Stimulated activated CD4-positive, alpha-beta T cell treated with anti-CD3 and anti-CD28 coated beads, Interleukin-12 subunit alpha, Interleukin-12 subunit beta, amount 100 ng/mL, for 48 hours (primary cell): ENCODE data around the gene PROM2.
A peak's percentile ranks its signal among the peaks of the same experiment; 100 is the strongest.

Experiments
- DNase-seq, 3 donors: peaks; one replicate each; pipeline ENCODE4 v3.0.0-alpha.2; 2020; ENCODE audit warnings: low read depth in 2 of 3, low spot score in 1 of 3

PROM2 gene

DNA sequence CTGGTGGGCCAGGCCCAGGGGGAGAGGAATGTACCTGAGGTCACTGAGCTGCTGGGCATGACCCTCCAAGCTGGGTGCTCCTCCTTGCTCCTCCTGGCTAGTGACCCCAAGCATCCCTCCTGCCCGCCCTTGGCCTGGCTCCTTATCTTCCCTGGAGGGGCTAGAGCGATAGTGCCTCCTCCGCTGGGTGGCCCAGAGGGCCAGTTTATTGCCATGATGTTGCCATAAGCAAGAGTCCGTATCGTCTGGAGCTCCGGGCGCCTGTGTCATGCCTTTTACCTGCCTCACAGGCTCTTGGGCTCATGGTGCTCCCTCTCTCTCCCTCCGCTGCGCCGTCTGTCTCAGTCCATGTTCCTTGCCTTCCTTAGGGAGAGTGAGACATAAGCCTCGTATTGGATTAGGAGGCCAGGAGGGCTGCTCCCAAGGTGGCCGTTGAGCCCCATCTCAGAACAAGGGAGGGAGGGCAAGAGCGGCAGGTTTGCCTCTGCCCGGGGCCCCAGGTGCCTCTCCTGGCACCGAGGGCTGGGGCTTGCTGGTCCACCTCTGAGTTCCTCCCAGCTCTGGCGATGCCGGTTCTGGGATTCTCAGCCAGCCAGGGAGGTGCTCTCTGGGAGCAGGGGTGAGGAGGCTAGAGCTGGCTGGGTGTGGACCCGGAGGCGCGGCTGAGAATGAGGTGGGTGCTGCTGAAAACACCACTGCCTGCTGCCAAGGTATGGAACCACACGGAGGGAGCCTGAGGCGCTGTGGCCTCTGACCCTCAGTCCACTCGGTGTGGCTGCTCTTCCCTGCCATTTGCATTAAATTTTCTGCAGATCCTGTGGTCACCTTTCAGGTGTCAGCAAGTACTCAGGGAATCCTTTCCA, 45.5 kb downstream of the PROM2 start:
- no peak for DNase-seq

DNA sequence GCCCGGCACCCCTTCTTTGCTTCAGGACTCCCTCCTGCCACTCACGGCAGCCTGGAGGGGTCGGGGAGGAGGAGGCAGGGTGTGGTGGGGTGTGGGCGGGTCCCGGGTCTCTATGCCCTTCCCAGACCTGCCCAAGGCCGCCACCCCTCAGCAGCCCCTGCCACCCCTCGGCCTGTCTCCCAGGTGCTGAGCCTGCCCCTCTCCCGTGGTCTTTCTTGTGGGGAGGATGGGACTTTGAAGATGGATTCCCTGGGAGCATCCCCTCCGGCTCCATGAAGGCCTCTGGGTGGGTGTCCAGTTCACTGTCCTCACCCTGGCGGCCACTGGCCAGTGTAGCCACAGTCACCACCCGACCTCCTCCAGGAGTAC, 46.1 kb downstream of the PROM2 start:
- no peak for DNase-seq

DNA sequence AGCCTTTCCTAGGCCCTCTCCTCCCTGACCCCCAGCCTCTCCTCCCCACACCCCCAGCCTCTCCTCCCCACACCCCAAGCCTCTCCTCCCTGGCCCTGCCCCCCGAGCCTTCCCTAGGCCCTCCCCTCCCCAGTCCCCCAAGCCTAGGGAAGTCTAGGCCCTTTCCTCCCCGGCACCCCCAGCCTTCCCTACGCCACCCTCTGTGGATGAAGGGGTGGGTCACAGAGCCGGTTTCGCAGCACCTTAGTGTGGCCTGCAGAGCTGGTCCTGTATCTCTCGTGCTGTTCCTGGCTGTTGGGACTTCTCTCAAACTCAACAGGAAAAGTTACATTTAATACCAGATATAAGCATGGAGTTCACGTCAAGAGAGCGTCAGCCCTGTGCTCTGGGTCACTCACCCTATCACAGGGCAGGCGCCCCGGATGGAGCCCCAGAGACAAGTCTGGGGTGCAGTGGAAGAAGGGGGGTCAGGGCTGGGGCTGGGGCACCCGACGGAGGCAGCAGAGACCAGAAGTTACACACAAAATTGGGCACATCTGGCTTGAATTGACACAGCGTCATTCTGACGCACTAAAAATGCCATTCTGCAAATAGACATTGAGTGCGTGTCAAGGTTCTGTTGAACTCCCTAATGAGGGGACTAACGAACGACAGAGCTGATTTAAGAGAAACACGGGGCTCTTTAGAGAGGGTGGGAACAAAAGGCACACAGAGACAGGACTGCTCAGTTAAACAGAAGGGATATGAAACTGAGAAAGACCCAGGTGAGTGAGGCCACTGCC, 46.9 kb downstream of the PROM2 start:
- DNase-seq, result no peak

DNA sequence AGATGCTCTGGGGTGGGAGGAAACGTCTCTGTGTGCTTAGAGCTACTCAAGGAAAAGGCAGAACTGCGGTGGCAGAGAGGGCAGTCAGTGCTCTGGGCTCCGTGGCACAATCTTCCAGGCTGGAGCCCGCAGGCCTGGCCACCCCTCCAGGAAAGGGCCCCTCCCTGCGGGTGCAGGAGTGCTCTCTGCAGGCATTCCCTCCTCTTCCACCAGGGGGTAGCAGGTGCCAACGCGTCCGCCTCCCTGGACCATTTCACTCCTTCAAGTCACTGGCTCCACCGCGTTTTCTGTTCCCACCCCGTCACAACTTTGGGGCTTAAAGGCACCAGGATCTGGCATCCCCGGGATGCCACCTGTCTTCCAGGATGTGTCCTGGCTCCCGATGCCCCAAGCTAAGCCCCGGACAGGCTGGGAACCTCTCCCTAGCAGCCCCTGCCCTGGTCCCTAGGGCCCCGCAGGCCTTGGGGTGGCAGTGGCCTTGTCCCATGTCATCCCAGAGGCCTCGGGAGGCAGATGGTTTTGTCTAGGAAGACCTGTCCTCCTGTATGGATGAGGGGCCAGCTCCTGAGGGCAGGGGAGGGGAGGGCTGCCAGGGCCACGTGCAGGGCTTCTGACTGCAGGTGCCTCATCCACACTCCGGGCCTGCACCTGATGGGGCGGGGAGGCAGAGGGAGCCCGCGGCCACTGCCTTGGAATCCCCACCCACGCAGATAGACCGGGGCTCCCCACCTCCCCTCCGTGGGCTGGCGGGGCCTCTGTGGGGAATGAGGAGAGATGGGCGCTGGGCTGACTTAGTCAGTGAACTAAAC, 49.3 kb downstream of the PROM2 start:
- DNase-seq, result peak in 1 of 3 donors; percentile 3

DNA sequence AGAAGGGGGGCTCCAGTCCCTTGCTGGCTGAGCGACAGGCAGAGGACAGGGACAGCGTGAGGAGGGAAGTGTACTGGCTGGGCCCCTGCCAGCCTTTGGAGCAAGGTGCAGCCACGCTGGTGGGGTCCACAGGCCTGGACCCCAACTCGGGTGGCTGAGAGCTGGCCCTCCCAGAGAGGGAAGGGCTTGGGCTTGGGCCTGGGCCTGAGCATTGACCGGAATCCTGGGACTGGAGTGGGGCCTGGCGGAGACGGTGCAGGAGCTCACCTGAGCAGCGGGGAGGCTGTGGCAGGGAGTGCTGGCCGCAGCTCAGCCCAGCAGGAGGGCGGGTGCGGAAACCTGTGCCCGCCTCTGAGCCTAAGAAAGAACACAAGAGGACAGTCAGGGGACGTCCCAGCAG, 50.8 kb downstream of the PROM2 start:
- no peak for DNase-seq

- DNase-seq, result no peak
Measured at GRCh38 chr2:95325590-95326432, 51.6 kb downstream of the PROM2 start.

DNA sequence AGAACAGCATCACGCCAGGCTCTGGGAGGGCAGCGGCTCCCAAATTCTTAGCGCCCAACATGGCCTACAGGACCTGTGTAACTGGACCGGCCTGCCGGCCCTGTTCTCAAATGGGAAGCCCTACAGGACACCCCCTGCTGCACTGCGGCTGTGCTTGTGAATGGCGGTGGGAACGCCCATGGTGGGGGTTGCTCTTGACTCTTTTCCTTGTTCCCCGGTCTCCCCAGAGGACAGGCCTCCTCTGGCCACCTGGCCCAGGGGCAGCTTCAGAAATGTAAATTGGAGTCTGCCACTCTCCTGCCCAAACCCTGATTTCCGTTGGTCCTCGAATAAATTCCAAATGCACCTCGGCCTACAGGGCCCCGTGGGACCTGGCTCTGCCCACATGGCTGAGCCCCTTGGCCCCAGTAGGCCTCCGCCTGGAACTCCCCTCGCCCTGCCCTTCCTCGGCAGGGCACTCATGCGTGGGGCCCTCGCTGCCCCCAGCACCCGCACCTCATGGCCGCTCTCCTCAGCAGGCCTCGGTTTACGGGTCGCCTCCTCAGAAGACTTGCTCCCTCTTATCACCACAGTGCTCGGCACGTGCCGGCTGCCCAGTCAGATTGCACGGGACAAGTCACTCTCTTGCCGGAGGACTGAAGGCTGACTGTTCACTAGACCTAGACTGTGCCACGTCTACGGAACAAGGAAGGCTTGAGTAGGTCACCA, 52.3 kb downstream of the PROM2 start:
- DNase-seq, result no peak

DNA sequence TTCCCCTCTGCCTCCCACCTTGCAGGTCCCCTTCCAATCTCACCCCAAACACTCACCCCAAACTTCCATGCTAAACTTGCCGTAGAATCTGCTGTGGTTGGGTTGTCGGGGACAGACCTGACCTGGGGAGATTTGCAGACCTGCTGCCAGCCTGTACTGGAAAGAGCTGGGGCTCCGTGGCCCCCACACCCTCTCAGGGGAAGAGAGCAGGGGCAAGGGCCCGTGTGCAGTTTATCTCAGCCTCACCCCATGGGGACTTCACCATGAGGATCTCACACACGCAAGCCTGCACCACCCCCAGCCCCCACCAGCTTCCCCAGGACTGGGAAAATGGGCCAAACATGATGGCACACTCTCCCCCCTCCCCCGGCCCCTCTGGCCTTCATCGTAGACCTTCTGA, 53.6 kb downstream of the PROM2 start:
- no peak for DNase-seq

DNA sequence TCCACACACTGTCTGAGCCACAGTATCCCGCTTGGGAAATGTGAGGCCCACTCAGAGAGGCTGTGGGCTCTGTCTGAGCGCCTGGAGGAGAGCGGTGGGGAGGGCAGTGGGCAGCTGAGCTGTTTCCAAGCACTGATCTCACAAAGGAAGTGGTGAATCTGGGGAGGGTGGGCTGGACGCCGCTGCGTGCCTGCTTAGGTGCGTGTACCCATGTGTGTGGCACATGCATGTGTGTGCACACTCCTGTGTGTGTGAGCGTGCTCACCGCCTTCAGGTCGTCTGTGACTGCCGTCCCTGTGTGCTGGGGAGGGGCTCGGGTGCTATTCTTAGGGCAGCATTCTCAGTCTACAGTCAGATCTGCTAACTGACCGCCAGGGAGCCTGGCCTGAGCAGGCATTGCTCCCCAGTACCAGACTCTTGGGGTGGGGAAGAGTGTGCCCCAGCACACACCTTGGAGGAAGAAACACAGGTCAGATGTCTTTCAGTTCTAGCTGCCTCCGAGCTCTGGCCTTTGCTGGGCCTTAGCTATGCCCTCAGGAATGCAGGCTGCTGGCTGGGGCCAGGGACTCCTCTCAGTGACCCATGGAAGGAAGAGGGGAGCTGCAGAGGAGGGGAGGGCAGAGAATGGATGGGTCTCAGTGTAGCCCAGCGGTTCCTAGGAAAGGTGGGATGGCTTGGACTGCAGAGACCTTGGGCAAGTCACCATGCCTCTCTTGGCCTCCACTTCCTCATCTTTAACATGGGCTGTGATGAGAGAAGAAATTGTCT, 54.3 kb downstream of the PROM2 start:
- no peak for DNase-seq

DNA sequence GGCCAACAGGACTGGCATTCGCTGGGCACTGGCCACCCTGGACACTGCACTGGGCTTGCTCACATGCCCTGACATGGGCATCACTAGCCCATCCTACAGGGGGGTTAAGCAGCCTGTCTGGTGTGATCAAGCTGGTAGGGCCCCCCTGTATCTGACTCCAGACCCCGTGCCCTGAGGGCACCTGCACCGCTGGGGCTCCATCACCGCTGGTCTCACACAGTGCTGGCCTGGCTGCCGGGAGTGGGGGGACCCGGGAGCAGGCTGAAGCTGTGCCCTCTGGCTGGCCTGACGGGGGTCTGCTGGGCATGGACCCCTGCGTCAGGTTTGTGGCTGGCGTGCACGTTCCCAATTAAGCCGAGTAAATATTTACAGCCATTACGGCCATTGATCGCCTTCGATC, 55.2 kb downstream of the PROM2 start:
- no peak for DNase-seq

GRCh38 chr2:95329891-95330793, 55.9 kb downstream of the PROM2 start:
- DNase-seq, result no peak

DNA sequence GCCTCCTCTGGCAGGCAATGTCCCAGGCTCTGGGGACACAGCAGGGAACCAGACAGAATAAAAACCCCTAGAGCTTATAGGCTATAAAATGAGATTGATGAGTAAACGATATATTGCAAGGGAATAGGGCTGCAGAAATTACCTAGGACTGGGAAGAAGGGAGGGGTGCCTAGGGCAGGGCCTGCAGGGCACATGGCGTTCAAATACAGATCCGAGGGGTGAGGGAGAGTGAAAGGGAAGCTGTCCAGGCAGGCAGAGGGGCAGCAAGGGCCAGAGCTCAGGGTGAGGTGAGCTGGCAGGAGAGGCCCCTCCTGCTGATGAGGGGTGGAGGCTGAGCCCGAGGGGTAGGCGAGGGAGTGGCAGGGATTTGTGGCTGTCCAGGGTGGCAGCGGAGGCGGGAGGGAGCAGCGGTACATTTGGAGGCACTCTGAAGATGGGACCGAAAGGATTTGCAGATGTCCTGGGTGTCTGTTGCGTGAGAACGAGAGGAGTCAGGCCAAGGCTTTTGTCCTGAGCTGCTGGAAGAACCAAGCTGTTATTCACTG, 56.6 kb downstream of the PROM2 start:
- no peak for DNase-seq

- no peak for DNase-seq
Measured at GRCh38 chr2:95331606-95332005, 57.4 kb downstream of the PROM2 start.

GRCh38 chr2:95332036-95332435, 57.8 kb downstream of the PROM2 start:
- DNase-seq, result no peak

DNA sequence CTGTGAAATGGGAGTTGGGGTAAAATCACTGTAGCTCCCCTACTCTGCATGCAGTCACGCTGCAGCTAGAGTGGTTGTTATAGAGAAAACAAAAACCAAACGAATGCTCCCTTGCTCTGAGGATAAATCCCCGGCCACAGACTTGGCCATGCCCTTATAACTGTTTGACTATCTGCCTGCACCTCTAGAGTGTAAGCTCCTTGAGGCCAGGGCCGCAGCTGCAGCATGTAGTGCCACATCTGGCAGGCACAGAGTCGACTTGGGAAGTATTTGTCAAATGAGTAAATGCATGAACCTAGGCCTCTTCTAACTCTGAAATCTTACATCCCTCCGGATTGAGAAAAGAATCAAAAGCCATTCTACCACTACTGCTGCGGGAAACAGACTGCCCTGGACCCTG, 58.8 kb downstream of the PROM2 start:
- DNase-seq, result no peak

GRCh38 chr2:95333888-95334338, 59.7 kb downstream of the PROM2 start:
- no peak for DNase-seq

- no peak for DNase-seq
Measured at GRCh38 chr2:95334916-95335641, 60.8 kb downstream of the PROM2 start.
